ENCODE data around the gene RPP40. TPM values are rescaled to one million over a fixed set of nuclear protein-coding genes. Genes with fewer than 3 reads are reported as not detected.
"Not testable (repeated sequence)": the region's sequence is repeated elsewhere in the genome, so short reads cannot be mapped to it uniquely, and the experiment has no call there.

Gene RPP40
- total RNA-seq, 1 experiment from 2014 or later, result 37.9 TPM

- no peaks in the 10 kb centered on the region for H3K9me3 ChIP-seq (ENCODE audit: low read length)
- CTCF ChIA-PET, result no interaction called here
- H3K79me2 ChIP-seq (ENCODE audit: low read length), result no peaks in the 10 kb centered on the region
- ATAC-seq (no peak), DNase-seq (no peak)
- no peaks in the 10 kb centered on the region for H3K27me3 ChIP-seq (ENCODE audit: low read length)
- H3K27ac ChIP-seq (ENCODE audit: low read length), result no peak overlapping the region
- H4K20me1 ChIP-seq (ENCODE audit: low read length), result no peaks in the 10 kb centered on the region
- POLR2A ChIA-PET (ENCODE audit: unreplicated experiment), result no interaction called here
- BruUV-seq (replicated peaks), result no TSS peak
- H3F3A ChIP-seq (ENCODE audit: low read length, unreplicated experiment), result no peaks in the 10 kb centered on the region
- TF ChIP-seq EZH2phosphoT487 (IDR thresholded peaks at IDR 0.05; ENCODE audit: borderline replicate concordance, low read length) (no peak), EZH2 (IDR thresholded peaks at IDR 0.05; ENCODE audit: low read length, unreplicated experiment) (no peak), CTCF (conservative IDR thresholded peaks at IDR 0.05; ENCODE audit: low read depth, low read length) (no peak)
- H2AFZ ChIP-seq (ENCODE audit: low read length), result no peak overlapping the region
- no peak overlapping the region for H3K4me3 ChIP-seq (ENCODE audit: low read length)
- intact Hi-C loops (cut with micrococcal nuclease), result no loop called here
- H3K36me3 ChIP-seq (ENCODE audit: low read depth, low read length), result no peaks in the 10 kb centered on the region
- H3K4me2 ChIP-seq (ENCODE audit: low read length), result no peak overlapping the region
- H3K9me2 ChIP-seq (replicated peaks; ENCODE audit: low read length), result no peaks in the 10 kb centered on the region
- no peak overlapping the region for H3K9ac ChIP-seq (ENCODE audit: low read length)
- H3K4me1 ChIP-seq (ENCODE audit: insufficient read depth, low read length), result peaks cover 18% of the 10 kb centered on the region
These were observed 30.5 kb upstream of the RPP40 start for GRCh38 chr6:5034328-5034727.

GRCh38 chr6:5033214-5033904 lies 29.5 kb upstream of the RPP40 start:
- Histone ChIP-seq H3K9ac (ENCODE audit: low read length) (peak overlapping the region; percentile 38; the same call in 1 of the 2 replicates), H3K4me3 (ENCODE audit: low read length) (peak overlapping the region; percentile 69), H3K4me1 (ENCODE audit: insufficient read depth, low read length) (peaks cover 18% of the 10 kb centered on the region), H2AFZ (ENCODE audit: low read length) (peak overlapping the region; percentile 89), H3K4me2 (ENCODE audit: low read length) (peak overlapping the region; percentile 86)
- H4K20me1 ChIP-seq (ENCODE audit: low read length); H3K27me3 ChIP-seq (ENCODE audit: low read length); intact Hi-C loops (cut with micrococcal nuclease); DNase-seq; BruUV-seq (replicated peaks); H3K79me2 ChIP-seq (ENCODE audit: low read length); H3K27ac ChIP-seq (ENCODE audit: low read length); H3K9me3 ChIP-seq (ENCODE audit: low read length); POLR2A ChIA-PET (ENCODE audit: unreplicated experiment); H3K9me2 ChIP-seq (replicated peaks; ENCODE audit: low read length); H3F3A ChIP-seq (ENCODE audit: low read length, unreplicated experiment); CTCF ChIA-PET; H3K36me3 ChIP-seq (ENCODE audit: low read depth, low read length): not testable (repeated sequence)
- peak; percentile 39; the same call in 1 of the 2 replicates for ATAC-seq

GRCh38 chr6:5032706-5033105 lies 28.9 kb upstream of the RPP40 start:
- H3K9ac ChIP-seq (ENCODE audit: low read length), result peak overlapping the region; percentile 38

More at GRCh38 chr6:5032706-5033105, 28.9 kb upstream of the RPP40 start:
- H3K9me3 ChIP-seq (ENCODE audit: low read length); CTCF ChIA-PET; H3K9me2 ChIP-seq (replicated peaks; ENCODE audit: low read length); H3K79me2 ChIP-seq (ENCODE audit: low read length); POLR2A ChIA-PET (ENCODE audit: unreplicated experiment); H3K27me3 ChIP-seq (ENCODE audit: low read length); H3F3A ChIP-seq (ENCODE audit: low read length, unreplicated experiment); H3K27ac ChIP-seq (ENCODE audit: low read length); intact Hi-C loops (cut with micrococcal nuclease); BruUV-seq (replicated peaks); H3K36me3 ChIP-seq (ENCODE audit: low read depth, low read length); H4K20me1 ChIP-seq (ENCODE audit: low read length): not testable (repeated sequence)
- DNase-seq (peak; percentile 60), ATAC-seq (peak; percentile 83)
- Histone ChIP-seq H3K4me1 (ENCODE audit: insufficient read depth, low read length) (peaks cover 18% of the 10 kb centered on the region), H3K4me2 (ENCODE audit: low read length) (peak overlapping the region; percentile 86), H3K4me3 (ENCODE audit: low read length) (peak overlapping the region; percentile 69), H2AFZ (ENCODE audit: low read length) (peak overlapping the region; percentile 89)

All from PC-3 (cell line).